Stimulated activated CD4-positive, alpha-beta T cell treated with anti-CD3 and anti-CD28 coated beads, Interleukin-1b, Interleukin-23, amount 100 ng/mL, for 4 hours (primary cell): ENCODE data around the gene BICDL1.
"Not testable (repeated sequence)": the region's sequence is repeated elsewhere in the genome, so short reads cannot be mapped to it uniquely, and the experiment has no call there.

ENCODE experiments used
- DNase-seq, 2 donors: peaks; one replicate each; pipeline ENCODE4 v3.0.0-alpha.2; 2020; ENCODE audit warnings: low read depth in 2 of 2

BICDL1 gene, protein sequence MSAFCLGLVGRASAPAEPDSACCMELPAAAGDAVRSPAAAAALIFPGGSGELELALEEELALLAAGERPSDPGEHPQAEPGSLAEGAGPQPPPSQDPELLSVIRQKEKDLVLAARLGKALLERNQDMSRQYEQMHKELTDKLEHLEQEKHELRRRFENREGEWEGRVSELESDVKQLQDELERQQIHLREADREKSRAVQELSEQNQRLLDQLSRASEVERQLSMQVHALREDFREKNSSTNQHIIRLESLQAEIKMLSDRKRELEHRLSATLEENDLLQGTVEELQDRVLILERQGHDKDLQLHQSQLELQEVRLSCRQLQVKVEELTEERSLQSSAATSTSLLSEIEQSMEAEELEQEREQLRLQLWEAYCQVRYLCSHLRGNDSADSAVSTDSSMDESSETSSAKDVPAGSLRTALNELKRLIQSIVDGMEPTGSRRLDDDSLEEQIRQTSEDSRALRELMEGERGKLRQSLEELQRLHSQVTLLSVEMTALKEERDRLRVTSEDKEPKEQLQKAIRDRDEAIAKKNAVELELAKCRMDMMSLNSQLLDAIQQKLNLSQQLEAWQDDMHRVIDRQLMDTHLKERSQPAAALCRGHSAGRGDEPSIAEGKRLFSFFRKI

GRCh38 chr12:119988472-119989360 lies at the start of gene BICDL1:
Gene BICDL1, plus strand, starts transcription at chr12:119989236. Its CDS starts 633 bp downstream, at chr12:119989869.
- peak; percentile 96 to 99 for DNase-seq

DNA sequence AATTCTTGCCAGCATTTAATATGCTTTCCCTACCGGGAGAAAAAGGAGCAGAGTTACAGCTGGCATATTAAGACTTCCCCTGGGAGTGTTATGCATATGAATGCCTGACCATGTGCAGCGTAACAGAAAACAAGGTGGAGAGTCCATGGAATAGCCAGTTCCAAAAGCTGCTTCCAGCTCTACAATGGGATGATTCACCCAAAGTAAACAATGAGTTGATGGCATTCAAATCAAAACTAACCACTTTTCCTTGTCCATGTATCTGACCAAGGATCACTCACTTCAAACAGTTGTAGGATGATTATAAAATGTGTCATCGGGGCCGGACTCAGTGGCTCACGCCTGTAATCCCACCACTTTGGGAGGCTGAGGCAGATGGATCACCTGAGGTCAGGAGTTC lies 48.1 kb upstream of the BICDL1 start:
- DNase-seq, result no peak

DNA sequence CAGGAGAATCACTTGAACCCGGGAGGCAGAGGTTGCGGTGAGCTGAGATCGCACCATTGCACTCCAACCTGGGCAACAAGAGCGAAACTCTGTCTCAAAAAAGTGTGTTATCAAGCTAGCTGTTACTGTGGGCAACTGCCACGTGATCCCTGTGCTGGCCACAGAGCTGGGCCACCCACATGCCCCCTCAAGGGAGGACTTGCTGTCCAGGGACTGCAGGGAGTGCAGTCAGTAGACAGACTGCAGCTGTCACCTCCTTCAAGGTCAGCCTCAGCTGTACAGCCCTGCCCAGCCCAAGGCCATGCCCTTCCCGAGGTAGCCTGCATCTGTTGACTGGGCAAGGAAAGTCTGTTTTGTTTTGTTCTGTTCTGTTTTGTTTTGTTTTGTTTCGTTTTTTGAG lies 46.6 kb upstream of the BICDL1 start:
- DNase-seq, result no peak

- DNase-seq, result no peak
These were observed 42.8 kb upstream of the BICDL1 start for GRCh38 chr12:119946213-119946612.

- DNase-seq, result no peak
These were observed 39.9 kb upstream of the BICDL1 start for GRCh38 chr12:119949145-119949544.

- DNase-seq, result no peak
These were observed 39.4 kb upstream of the BICDL1 start for GRCh38 chr12:119949594-119949993.

DNA sequence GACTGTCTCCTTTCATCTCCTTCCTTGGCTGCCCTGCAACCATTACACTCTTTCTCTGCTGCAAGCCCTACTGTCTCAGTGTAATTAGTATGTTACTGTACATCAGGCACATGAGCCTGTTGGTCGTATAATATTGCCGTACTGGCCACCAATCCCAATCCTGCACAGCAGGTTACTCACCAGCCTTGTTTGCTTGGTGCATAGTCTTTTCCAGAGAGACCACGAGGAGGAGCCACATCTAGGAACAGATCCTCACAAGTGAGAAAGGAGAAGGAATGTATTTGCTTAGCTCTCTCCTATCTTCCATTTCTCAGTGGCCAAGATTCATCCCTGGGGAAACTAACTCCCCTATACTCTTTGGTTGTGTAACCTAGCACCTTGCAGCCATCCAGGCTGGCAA lies 33.0 kb upstream of the BICDL1 start:
- no peak for DNase-seq

DNA sequence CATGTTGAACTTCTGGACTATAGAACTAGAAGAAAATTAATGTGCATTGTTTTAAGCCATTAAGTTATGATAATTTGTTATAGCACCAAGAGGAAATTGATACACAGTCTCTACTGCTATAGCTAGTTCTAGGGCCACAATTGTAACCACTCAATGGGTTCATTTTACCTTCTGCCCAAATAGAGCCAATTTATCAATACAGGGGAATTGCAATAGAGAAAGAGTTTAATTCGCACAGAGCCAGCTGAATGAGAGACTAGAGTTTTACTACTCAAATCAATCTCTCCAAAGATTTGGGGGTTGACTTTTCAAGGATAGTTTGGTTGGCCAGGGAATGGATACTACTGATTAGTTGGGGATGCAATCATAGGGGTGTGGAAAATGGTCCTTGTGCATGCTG lies 31.9 kb upstream of the BICDL1 start:
- DNase-seq, result no peak

DNA sequence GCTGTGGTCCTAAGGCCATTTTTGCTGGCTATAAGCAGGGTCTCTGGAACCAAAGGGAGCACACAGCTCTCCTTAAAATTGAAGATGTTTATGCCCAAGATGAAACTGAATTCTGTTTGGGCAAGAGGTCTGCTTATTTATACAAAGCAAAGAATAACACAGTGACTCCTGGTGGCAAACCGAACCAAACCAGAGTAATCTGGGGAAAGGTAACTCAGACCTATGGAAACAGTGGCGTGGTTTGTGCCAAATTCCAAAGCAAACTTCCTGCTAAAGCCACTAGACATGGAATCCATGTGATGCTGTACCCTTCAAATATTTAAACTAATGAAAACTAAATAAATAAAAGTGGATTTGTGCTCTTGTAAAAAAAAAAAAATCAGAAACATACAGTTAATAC lies 29.6 kb upstream of the BICDL1 start:
- no peak for DNase-seq

DNA sequence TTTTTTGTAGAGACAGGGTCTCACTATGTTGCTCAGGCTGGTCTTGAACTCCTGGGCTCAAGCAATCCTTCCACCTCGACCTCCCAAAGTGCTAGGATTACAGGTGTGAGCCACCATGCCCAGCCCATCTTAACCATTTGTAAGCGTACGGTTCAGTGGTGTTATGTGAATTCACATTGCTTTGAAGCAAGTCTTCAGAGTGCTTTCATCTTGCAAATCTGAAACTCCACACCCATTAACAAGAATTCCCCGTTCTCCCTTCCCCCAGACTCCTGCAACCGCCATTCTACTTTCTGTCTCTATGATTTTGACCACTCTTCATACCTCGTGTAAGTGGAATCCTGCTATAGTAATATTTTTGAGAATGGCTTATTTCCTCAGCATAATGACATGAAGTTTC lies 24.9 kb upstream of the BICDL1 start:
- no peak for DNase-seq

GRCh38 chr12:119964929-119965328 lies 24.1 kb upstream of the BICDL1 start:
- DNase-seq, result no peak

- DNase-seq, result no peak
These were observed 8.8 kb upstream of the BICDL1 start for GRCh38 chr12:119980242-119980641.

DNA sequence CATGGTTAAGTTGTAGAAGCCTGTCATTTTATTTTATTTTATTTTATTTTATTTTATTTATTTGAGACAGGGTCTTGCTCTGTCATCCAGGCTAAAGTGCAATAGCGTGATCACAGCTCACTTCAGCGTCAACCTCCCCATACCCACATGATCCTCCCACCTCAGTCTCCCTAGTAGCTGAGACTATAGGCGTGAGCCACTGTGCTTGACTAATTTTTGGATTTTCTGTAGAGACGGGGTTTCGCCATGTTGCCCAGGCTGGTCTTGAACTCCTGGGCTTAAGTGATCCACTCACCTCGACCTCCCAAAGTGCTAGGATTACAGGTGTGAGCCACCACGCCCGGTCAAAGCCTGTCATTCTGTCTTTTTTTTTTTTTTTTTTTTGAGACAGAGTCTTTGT lies 8.3 kb upstream of the BICDL1 start:
- not testable (repeated sequence) for DNase-seq

- peak in 1 of 2 donors; percentile 39 for DNase-seq
These were observed 310 bp downstream of the BICDL1 start for GRCh38 chr12:119989361-119989730.

GRCh38 chr12:119989731-119990381 lies 820 bp downstream of the BICDL1 start:
- DNase-seq, result peak; percentile 37 to 64

DNA sequence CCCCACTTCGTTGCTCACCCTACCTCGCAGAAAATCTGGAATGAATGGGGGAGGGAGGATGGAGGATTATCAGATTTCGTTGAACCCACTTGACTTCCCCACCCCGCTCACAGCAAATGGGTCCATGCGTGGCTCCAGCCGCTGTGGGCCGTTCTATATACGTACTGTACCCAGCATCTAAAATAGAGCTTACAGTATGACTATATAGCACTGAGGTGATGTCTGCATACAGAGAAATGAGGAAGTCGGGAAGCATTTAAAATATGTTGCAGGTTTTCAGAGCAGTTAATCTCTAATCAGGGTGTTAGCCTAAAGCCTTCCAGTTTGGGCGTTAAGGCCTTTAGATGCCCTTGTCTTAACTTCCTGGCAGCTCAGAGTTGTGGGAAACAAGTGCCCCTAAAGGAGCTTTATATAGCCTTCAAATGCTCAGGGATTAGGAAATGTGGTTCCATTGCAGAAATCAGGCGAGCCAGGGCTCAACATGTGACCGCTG lies 1.4 kb downstream of the BICDL1 start:
- DNase-seq, result no peak

- no peak for DNase-seq
These were observed 3.2 kb downstream of the BICDL1 start for GRCh38 chr12:119992129-119992705.

DNA sequence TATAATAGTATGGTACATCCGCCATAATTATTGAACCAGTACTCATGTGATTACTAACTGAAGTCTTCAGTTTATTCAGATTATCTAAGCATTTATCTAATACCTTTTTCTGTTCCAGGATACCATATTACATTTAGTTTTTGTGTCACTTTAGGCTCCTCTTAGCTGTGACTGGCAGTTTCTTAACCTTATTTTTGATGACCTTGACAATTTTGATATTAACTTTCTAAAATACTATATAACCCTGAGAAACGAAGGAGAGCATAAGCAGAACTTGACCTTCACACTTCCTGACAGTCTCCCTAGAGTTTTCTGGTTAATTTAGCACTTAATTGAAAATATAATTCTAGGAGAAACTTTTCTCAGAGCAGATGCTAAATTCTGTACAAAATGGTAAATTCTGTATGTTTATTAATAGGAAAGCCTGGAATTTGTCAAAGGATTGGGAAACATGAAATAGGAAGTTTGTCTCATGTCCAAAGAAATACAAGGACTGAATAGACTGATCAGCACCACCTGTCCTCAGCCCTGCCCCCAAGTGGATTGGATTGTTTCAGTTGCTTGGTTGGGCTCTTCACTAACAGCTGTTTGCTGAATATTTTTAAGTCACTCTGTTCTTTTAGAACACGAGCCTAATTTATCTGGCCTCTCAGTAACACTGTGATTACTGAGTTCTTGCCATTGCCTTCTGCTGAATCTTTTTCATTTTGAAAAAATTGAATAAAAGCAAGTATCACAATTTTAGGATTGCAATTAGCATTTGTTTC lies 6.0 kb downstream of the BICDL1 start:
- DNase-seq, result no peak

DNA sequence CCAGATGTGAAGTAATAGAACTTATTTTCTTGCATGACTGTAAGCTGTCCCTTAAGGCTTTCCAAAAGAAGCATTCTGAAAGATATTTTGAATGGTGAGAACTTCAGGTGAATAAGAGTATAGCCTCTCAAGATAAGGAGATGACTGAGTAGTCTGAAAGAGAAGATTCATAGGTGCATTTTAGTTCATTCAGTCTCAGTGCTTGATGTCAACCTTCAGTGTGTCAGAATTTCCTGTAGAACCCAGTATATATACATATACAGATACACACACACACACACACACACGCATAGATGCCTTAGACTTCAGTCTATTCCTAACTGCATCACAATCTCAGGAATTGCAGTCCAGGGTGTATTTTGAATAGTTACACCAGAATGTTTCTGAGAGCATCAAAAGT lies 7.4 kb downstream of the BICDL1 start:
- DNase-seq, result no peak

DNA sequence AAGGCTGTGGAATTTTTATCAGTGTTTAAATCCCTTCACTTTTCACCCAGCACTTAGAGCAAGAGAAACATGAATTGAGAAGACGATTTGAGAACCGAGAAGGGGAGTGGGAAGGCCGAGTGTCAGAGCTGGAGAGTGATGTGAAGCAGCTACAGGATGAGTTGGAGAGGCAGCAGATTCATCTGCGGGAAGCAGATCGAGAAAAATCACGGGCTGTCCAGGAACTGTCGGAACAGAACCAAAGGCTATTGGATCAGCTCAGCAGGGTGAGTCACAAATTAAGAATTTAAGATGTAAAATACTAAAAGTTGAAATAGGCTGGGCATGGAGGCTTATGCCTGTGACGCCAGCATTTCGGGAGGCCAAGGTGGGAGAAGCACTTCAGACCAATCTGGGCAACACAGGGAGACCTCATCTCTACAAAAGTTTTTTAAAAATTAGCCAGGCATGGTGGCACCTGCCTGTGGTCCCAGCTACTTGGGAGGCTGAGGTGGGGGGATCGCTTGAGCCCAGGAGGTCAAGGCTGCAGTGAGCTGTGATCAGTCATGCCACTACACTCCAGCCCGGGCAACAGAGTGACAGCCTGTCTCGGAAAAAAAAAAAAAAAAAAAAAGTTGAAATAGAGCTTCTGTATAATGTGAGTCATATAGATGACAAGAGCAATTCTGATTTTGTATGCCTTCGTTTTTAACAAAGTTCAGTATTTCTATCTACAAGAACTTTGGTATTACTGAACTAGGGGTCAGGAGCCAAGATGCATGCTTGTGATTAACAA lies 9.6 kb downstream of the BICDL1 start:
- no peak for DNase-seq
